ENCODE data around the gene RELCH.

DNA sequence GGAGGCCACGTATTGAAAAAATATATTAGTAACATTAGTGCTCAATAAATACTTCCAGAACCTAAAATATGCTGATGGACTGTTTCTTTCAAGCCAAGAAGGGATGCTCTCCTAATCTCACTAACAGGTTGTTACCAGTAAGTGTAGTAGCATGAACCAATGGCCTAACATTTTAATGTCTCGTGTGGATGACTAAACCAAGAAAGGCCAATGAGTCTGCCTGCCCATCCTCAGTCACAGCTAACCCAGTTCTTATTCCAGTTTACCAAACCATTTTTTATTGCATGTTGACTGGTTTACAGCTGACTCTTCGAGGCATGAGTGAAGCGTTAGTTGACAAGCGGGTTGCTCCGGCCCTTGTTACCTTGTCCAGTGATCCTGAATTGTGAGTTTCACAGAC, 93.0 kb downstream of the RELCH start:
- TF ChIP-seq, protein P1, sequence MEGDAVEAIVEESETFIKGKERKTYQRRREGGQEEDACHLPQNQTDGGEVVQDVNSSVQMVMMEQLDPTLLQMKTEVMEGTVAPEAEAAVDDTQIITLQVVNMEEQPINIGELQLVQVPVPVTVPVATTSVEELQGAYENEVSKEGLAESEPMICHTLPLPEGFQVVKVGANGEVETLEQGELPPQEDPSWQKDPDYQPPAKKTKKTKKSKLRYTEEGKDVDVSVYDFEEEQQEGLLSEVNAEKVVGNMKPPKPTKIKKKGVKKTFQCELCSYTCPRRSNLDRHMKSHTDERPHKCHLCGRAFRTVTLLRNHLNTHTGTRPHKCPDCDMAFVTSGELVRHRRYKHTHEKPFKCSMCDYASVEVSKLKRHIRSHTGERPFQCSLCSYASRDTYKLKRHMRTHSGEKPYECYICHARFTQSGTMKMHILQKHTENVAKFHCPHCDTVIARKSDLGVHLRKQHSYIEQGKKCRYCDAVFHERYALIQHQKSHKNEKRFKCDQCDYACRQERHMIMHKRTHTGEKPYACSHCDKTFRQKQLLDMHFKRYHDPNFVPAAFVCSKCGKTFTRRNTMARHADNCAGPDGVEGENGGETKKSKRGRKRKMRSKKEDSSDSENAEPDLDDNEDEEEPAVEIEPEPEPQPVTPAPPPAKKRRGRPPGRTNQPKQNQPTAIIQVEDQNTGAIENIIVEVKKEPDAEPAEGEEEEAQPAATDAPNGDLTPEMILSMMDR (IDR thresholded peaks at IDR 0.05) = no peak
- no peak for TF ChIP-seq EP300 (IDR thresholded peaks at IDR 0.05; ENCODE audit: low read depth)
- TF ChIP-seq POLR2A (IDR thresholded peaks at IDR 0.05) = no peak
- no peak for TF ChIP-seq POLR2AphosphoS5 (IDR thresholded peaks at IDR 0.05)
